Mesenchymal stem cell (in vitro differentiated cells and primary cell): Measurements from ENCODE around the gene ARID1B.

Source experiments
- DNase-seq: peaks from one replicate; pipeline ENCODE4 v3.0.0-alpha.2; 2013
- H2AFZ ChIP-seq: one replicate; pipeline ENCODE4 v1.6.1; 2013; ENCODE audit warnings: low read depth, mild to moderate bottlenecking, control low read depth, inconsistent platforms, low read length, moderate library complexity
- H2AK5ac ChIP-seq: 2 replicates; pipeline ENCODE4 v1.6.1; 2013; ENCODE audit warnings: low read length, moderate library complexity, mild to moderate bottlenecking, inconsistent platforms; ENCODE audit not compliant: severe bottlenecking
- H2BK120ac ChIP-seq: one replicate; pipeline ENCODE4 v1.6.1; 2013; ENCODE audit warnings: low read depth, mild to moderate bottlenecking, inconsistent platforms, low read length, moderate library complexity
- H2BK12ac ChIP-seq, 2 experiments: one replicate each; pipeline ENCODE4 v1.6.1; 2013; ENCODE audit warnings: inconsistent platforms in 2 of 2, low read length in 2 of 2, mild to moderate bottlenecking in 2 of 2, moderate library complexity in 2 of 2, control low read depth in 1 of 2
- H2BK15ac ChIP-seq: one replicate; pipeline ENCODE4 v1.6.1; 2013; ENCODE audit warnings: mild to moderate bottlenecking, low read depth, inconsistent platforms; ENCODE audit not compliant: poor library complexity, severe bottlenecking
- H2BK5ac ChIP-seq: 2 replicates; pipeline ENCODE4 v1.6.1; 2013; ENCODE audit warnings: low read depth, mild to moderate bottlenecking, low read length, control low read depth, inconsistent platforms; ENCODE audit not compliant: poor library complexity, severe bottlenecking
- H3K14ac ChIP-seq, 2 experiments: one replicate each; pipeline ENCODE4 v1.6.1; 2013; ENCODE audit warnings: inconsistent platforms in 2 of 2, low read length in 2 of 2, control low read depth in 1 of 2, mild to moderate bottlenecking in 1 of 2, moderate library complexity in 1 of 2
- H3K18ac ChIP-seq, 2 experiments: one replicate each; pipeline ENCODE4 v1.6.1; 2013; ENCODE audit warnings: inconsistent platforms in 2 of 2, low read length in 2 of 2, control low read depth in 1 of 2, low read depth in 1 of 2, mild to moderate bottlenecking in 1 of 2
- H3K23ac ChIP-seq, 2 experiments: one replicate each; pipeline ENCODE4 v1.6.1; 2013; ENCODE audit warnings: inconsistent platforms in 2 of 2, low read length in 2 of 2, mild to moderate bottlenecking in 2 of 2, moderate library complexity in 2 of 2, control low read depth in 1 of 2
- H3K27ac ChIP-seq: 2 replicates; pipeline ENCODE4 v1.5.1; 2013; ENCODE audit warnings: mild to moderate bottlenecking, moderate library complexity, low read length, control low read depth, inconsistent platforms; ENCODE audit not compliant: poor library complexity, severe bottlenecking
- H3K27me3 ChIP-seq, 2 experiments: 2 replicates each; pipeline versions ENCODE4 v1.6.1 to v1.7.0; 2013; ENCODE audit warnings: low read length in 2 of 2, mild to moderate bottlenecking in 2 of 2, moderate library complexity in 2 of 2, control low read depth in 1 of 2, inconsistent platforms in 1 of 2; ENCODE audit not compliant: control insufficient read depth in 1 of 2, insufficient read depth in 1 of 2
- H3K36me3 ChIP-seq, 2 experiments: 2 replicates each; pipeline versions ENCODE4 v1.6.1 to v1.7.0; 2013; ENCODE audit warnings: low read length in 2 of 2, control low read depth in 1 of 2, inconsistent platforms in 1 of 2, low read depth in 1 of 2, mild to moderate bottlenecking in 1 of 2; ENCODE audit not compliant: insufficient read depth in 2 of 2, control insufficient read depth in 1 of 2
- H3K4ac ChIP-seq, 2 experiments: one replicate each; pipeline ENCODE4 v1.6.1; 2013; ENCODE audit warnings: inconsistent platforms in 2 of 2, low read length in 2 of 2, mild to moderate bottlenecking in 2 of 2, moderate library complexity in 2 of 2, control low read depth in 1 of 2, low read depth in 1 of 2
- H3K4me1 ChIP-seq: 2 replicates; pipeline ENCODE4 v1.6.1; 2013; ENCODE audit warnings: low read depth, low read length, control low read depth; ENCODE audit not compliant: control insufficient read depth, insufficient read depth
- H3K4me2 ChIP-seq: 2 replicates; pipeline ENCODE4 v1.6.1; 2013; ENCODE audit warnings: low read length, mild to moderate bottlenecking, inconsistent platforms; ENCODE audit not compliant: poor library complexity, severe bottlenecking
- H3K4me3 ChIP-seq, 2 experiments: 2 replicates each; pipeline versions ENCODE4 v1.5.1 to v1.7.0; 2013; ENCODE audit warnings: low read length in 2 of 2, mild to moderate bottlenecking in 2 of 2, control low read depth in 1 of 2, low read depth in 1 of 2; ENCODE audit not compliant: insufficient read depth in 1 of 2
- H3K79me1 ChIP-seq: replicated peaks from 2 replicates; pipeline ENCODE4 v1.6.1; 2013; ENCODE audit warnings: mild to moderate bottlenecking, control low read depth, low read length, inconsistent platforms; ENCODE audit not compliant: poor library complexity, severe bottlenecking
- H3K9ac ChIP-seq: 2 replicates; pipeline ENCODE4 v1.7.0; 2013; ENCODE audit warnings: mild to moderate bottlenecking, low read length, moderate library complexity
- H3K9me3 ChIP-seq: 2 replicates; pipeline ENCODE4 v1.7.0; 2013; ENCODE audit warnings: mild to moderate bottlenecking, low read length; ENCODE audit not compliant: control insufficient read depth
- H4K8ac ChIP-seq: one replicate; pipeline ENCODE4 v1.6.1; 2013; ENCODE audit warnings: inconsistent platforms, mild to moderate bottlenecking, low read length, moderate library complexity
- H4K91ac ChIP-seq: one replicate; pipeline ENCODE4 v1.6.1; 2013; ENCODE audit warnings: mild to moderate bottlenecking, low read length, inconsistent platforms
- WGBS: methylation state at CpG from one replicate; pipeline ENCODE4 v1.1.7; 2013; ENCODE audit warnings: mixed read lengths; 5-methylcytosine and 5-hydroxymethylcytosine counted together

Gene ARID1B

GRCh38 chr6:157065366-157065765 lies 288.2 kb downstream of the ARID1B start:
- H3K79me1 ChIP-seq, result peaks cover 31% of the 10 kb centered on the region
- no peak overlapping the region for H3K4ac ChIP-seq
- H3K23ac ChIP-seq, result no peak overlapping the region
- H2BK12ac ChIP-seq, result no peak overlapping the region
- 97% methylated on average over 5 of the region's 5 CpGs for WGBS
- H3K9ac ChIP-seq, result no peak overlapping the region
- no peaks in the 10 kb centered on the region for H3K27me3 ChIP-seq
- H3K4me2 ChIP-seq, result no peak overlapping the region
- H2BK15ac ChIP-seq, result no peak overlapping the region
- no peaks in the 10 kb centered on the region for H3K9me3 ChIP-seq
- no peak overlapping the region for H3K27ac ChIP-seq
- H2AFZ ChIP-seq, result no peak overlapping the region
- H3K4me1 ChIP-seq, result peaks cover 7% of the 10 kb centered on the region
- no peak overlapping the region for H3K4me3 ChIP-seq
- no peak overlapping the region for H2BK120ac ChIP-seq
- H4K8ac ChIP-seq, result no peak overlapping the region
- H3K36me3 ChIP-seq, result peaks cover 0 to 6% of the 10 kb centered on the region in 2 experiments
- no peak for DNase-seq
- no peak overlapping the region for H2BK5ac ChIP-seq
- no peak overlapping the region for H4K91ac ChIP-seq
- no peak overlapping the region for H2AK5ac ChIP-seq
- H3K18ac ChIP-seq, result no peak overlapping the region
- no peak overlapping the region for H3K14ac ChIP-seq

- Histone ChIP-seq H3K9ac (no peak overlapping the region), H3K14ac (peak overlapping the region in 1 of 2 experiments; percentile 11), H3K4me2 (no peak overlapping the region), H3K4me3 (no peak overlapping the region), H2BK120ac (no peak overlapping the region), H3K9me3 (no peaks in the 10 kb centered on the region), H2BK12ac (peak overlapping the region in 1 of 2 experiments; percentile 13), H3K23ac (peak overlapping the region in 1 of 2 experiments; percentile 94), H3K18ac (peak overlapping the region in 1 of 2 experiments; percentile 18), H4K91ac (no peak overlapping the region), H2BK5ac (no peak overlapping the region), H3K27ac (no peak overlapping the region), H2AFZ (no peak overlapping the region), H2AK5ac (peak overlapping the region; percentile 8), H3K36me3 (peaks cover 0 to 6% of the 10 kb centered on the region in 2 experiments), H4K8ac (no peak overlapping the region), H3K27me3 (no peaks in the 10 kb centered on the region), H3K79me1 (peaks cover 25% of the 10 kb centered on the region), H3K4ac (no peak overlapping the region), H3K4me1 (peaks cover 8% of the 10 kb centered on the region), H2BK15ac (no peak overlapping the region)
- DNase-seq, result peak; percentile 45
- WGBS, result 76% methylated on average over 4 of the region's 6 CpGs
These were observed 289.8 kb downstream of the ARID1B start for GRCh38 chr6:157066781-157067491.

GRCh38 chr6:157067507-157067906 lies 290.3 kb downstream of the ARID1B start:
- no peak overlapping the region for H4K91ac ChIP-seq
- WGBS, result 98% methylated on average over 4 of the region's 8 CpGs
- H2BK15ac ChIP-seq, result no peak overlapping the region
- no peak overlapping the region for H2BK120ac ChIP-seq
- DNase-seq, result no peak
- no peak overlapping the region for H4K8ac ChIP-seq
- no peak overlapping the region for H3K27ac ChIP-seq
- H3K36me3 ChIP-seq, result peaks cover 0 to 6% of the 10 kb centered on the region in 2 experiments
- no peak overlapping the region for H2BK12ac ChIP-seq
- no peaks in the 10 kb centered on the region for H3K27me3 ChIP-seq
- peaks cover 21% of the 10 kb centered on the region for H3K79me1 ChIP-seq
- no peak overlapping the region for H3K4me2 ChIP-seq
- peaks cover 8% of the 10 kb centered on the region for H3K4me1 ChIP-seq
- no peak overlapping the region for H3K9ac ChIP-seq
- H2AK5ac ChIP-seq, result no peak overlapping the region
- no peak overlapping the region for H3K18ac ChIP-seq
- no peak overlapping the region for H3K23ac ChIP-seq
- H3K9me3 ChIP-seq, result no peaks in the 10 kb centered on the region
- H2AFZ ChIP-seq, result no peak overlapping the region
- no peak overlapping the region for H3K4me3 ChIP-seq
- no peak overlapping the region for H3K4ac ChIP-seq
- H3K14ac ChIP-seq, result no peak overlapping the region
- H2BK5ac ChIP-seq, result no peak overlapping the region

- Histone ChIP-seq H4K91ac (no peak overlapping the region), H3K9me3 (no peaks in the 10 kb centered on the region), H3K18ac (no peak overlapping the region), H2AFZ (no peak overlapping the region), H3K79me1 (peaks cover 19% of the 10 kb centered on the region), H2AK5ac (no peak overlapping the region), H3K4me1 (peaks cover 8% of the 10 kb centered on the region), H3K4me2 (no peak overlapping the region), H4K8ac (no peak overlapping the region), H2BK120ac (no peak overlapping the region), H3K9ac (no peak overlapping the region), H3K14ac (no peak overlapping the region), H3K4ac (no peak overlapping the region), H2BK15ac (no peak overlapping the region), H3K4me3 (no peak overlapping the region), H3K27me3 (no peaks in the 10 kb centered on the region), H3K23ac (no peak overlapping the region), H3K36me3 (peaks cover 0 to 9% of the 10 kb centered on the region in 2 experiments), H2BK5ac (no peak overlapping the region), H3K27ac (peak overlapping the region; percentile 41), H2BK12ac (no peak overlapping the region)
- WGBS, result 65% methylated on average over 5 of the region's 7 CpGs
- DNase-seq, result peak; percentile 45
These were observed 291.6 kb downstream of the ARID1B start for GRCh38 chr6:157068691-157069324.
